SH-SY5Y (cell line): ENCODE data around the gene EPB41L4B.

ENCODE experiments used
- GATA2 ChIP-seq: IDR thresholded peaks from 2 replicates; pipeline ENCODE4 v1.6.1; 2011; ENCODE audit warnings: mild to moderate bottlenecking, low read depth, low read length
- GATA3 ChIP-seq: IDR thresholded peaks from 2 replicates; pipeline ENCODE4 v1.6.1; 2011; ENCODE audit warnings: low read depth, mild to moderate bottlenecking, low read length, moderate library complexity

DNA sequence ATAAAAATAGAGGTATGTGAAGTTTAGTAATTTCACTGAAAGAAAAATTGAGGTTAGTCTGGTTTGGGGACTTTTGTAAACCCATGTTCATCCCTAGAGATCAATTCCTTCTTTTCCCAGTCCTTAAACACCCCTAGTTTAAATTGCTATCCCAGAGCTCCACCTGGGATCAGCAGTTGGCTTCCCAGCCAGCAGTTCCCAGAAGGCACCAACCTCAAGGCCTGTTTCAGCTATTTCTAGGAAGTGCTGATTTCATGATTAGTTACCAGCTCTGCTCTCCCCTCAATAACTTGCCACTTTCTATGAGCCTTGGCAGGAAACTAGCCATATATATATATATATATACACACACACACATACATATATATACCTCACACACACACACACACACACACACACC is 30.5 kb downstream of the EPB41L4B start:
- TF ChIP-seq GATA2 (no peak), GATA3 (no peak)
